ENCODE measurements around the gene SPDYC. TPM values are rescaled to one million over a fixed set of nuclear protein-coding genes. Genes with fewer than 3 reads are reported as not detected.
"Not testable (repeated sequence)": the region's sequence is repeated elsewhere in the genome, so short reads cannot be mapped to it uniquely, and the experiment has no call there.

The SPDYC gene
- total RNA-seq, 1 experiment from 2014 or later, result not detected

DNA sequence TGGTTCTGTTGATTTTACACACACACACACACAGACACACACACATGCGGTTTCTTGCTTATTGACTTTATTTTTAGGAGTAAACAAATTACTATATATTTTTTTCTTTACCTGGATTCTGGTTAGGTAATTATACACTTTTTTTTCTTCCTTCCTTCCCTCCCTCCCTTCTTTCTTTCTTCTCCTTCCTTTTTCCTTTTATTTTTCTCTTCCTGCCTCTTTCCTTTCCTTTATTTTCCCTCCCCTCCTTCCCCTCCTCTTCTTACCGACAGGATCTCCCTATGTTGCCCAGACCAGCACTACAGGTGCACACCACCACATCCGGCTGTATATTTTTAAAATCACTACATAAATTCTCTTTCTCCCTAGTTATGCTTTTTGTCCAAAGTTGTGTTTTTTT is 3.1 kb upstream of the SPDYC start:
- DNase-seq (ENCODE audit: extremely low read depth, low read depth), result no peak

DNA sequence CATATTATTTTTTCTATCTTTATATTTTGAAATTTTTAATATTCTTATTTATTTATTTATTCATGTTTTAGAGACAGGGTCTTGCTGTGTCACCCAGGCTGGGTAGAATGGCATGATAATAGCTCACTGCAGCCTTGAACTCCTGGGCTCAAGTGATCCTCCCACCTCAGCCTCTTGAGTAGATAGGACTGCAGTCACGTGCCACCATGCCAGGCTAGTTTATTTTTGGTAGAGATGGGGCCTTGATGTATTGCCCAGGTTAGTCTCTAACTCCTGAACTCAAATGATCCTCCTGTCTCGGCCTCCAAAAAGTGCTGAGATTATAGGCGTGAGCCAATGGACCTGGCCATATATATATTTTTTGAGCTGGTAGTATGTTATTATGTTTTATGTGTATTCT is 2.4 kb upstream of the SPDYC start:
- no peak for DNase-seq (ENCODE audit: extremely low read depth, low read depth)

DNA sequence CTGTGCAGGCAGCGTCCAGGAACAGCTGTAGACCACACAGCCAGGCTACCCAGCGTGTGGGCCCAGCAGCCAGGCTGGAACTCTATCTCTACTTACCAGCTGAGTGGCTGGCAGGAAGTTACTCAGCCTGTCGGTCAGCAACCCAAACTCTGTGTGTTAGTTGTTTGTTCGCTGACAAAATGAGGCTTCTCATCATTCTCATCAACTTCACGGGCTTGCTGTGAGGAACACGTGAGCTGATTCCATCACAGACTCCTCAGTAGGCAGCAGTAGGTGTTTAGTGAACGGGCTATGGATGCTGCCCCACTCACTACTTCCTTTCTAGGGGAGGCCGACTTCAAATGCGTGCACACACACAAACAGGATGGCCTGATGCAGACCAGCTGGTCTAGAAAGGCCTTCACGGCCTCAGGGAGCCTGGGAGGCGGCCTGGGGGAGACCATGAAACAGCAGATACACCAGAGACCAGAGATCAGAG is 830 bp upstream of the SPDYC start:
- DNase-seq (ENCODE audit: extremely low read depth, low read depth), result no peak

DNA sequence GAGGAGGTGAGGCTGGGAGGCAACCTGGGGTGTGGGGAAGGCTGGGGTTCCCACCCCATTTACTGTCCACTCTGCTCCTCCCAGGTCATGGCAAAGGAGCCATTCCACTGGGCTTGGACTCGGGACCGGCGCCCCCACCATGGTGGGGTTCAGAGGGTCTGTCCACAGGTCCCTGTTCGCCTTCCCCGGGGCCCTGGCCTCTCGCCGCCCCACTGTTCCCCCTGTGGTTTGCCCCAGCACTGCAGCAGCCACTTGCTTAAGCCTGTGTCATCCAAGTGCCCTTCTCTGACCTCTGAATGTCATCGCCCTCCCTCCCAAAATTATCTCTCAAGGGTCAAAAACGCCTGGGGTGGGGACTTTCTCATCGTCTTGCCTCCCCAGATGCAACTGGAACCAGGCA is 2.6 kb downstream of the SPDYC start:
- no peak for DNase-seq (ENCODE audit: extremely low read depth, low read depth)

DNA sequence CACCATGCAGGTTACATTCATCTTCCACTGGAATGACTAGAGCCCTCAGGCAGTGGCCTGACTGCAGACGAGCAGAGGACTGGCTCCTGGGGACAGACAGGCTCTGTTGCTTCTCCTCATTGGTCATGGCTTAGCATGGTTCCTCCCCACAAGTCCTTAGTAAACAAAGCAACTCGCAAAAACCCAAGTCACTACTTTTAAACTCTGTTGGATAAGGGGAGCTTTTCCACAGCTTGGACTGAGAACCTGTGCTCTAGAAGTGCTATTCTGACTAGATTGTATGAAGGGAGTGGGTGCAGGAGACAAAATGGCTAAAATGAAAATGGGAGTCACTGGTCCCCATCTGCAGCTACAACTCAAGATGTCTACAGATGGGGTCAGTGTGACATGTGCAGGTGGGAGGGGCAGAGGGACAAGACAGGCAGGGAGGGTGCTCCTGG is 4.6 kb downstream of the SPDYC start:
- not testable (repeated sequence) for DNase-seq (ENCODE audit: extremely low read depth, low read depth)

DNA sequence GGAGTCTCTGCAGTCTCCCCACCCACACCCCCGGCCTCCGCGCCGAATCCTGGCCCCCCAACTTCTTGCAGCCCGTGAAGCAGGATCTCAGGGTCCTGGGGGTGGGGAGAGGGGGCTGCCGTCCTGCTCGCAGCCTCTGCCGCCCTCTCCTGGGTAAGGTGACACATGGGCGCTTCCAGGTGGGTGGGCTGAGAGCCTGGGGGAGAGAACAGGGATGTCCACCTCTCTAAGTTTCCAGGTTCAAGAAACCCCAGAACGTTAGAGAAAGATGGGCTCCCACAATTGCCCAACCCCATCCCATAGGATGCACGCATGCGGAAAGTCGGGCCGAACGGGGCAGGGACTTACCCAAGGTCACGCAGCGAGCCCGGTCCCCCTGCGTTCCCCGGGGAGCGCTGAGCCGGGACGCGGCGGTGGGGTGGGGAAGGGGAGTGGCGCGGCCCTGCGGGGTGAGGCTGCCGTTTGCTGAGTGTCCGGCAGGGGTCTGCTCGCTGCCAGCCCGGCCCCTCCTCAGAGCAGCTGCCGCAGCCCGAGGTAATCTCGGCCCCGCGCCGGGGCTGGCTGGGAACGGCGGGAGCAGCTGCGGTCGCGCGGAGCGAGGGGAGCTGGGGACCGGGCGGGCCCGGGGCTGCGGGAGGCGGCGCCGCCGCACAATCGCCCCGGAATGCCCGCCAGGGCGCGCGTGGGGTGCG is 11.0 kb downstream of the SPDYC start:
- DNase-seq (ENCODE audit: extremely low read depth, low read depth), result peak; percentile 29

DNA sequence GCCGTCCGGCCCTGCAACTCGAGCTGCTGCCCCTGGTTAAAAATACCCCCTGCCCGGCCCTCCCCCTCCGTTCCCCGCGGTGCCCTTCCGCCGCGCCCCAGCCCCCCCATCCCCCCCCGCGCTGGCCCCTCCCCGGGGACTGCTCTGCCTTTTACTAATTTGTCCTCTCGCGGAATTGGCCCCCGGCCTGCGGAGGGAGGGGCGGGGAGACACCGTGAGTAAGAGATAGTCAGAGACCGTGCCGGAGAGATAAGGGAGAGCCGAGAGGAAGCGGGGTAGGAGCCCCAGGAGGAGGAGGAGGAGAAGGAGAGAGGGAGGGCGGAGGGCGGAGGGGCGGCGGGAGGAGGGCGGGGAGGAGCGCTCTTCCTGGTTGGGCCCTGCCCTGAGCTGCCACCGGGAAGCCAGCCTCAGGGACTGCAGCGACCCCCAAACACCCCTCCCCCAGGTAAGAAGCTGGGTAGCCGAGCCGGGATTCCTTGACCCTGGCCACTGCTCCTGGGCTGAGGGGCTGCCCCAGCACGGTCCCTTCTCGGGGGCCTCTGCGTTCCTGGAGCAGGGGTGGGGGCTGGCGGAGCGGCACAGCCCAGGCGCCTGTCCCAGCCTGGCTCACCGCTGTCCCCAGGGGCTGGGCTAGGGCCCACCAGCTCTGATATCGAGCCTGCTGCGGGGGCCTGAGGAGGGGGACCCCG is 11.7 kb downstream of the SPDYC start, which contains the start of gene CAPN1:
CAPN1 (plus strand) TSS at position 360 of the 689 bp plus-strand sequence. CDS start 774 bp downstream, outside the sequence.
- DNase-seq (ENCODE audit: extremely low read depth, low read depth), result peak; percentile 77

DNA sequence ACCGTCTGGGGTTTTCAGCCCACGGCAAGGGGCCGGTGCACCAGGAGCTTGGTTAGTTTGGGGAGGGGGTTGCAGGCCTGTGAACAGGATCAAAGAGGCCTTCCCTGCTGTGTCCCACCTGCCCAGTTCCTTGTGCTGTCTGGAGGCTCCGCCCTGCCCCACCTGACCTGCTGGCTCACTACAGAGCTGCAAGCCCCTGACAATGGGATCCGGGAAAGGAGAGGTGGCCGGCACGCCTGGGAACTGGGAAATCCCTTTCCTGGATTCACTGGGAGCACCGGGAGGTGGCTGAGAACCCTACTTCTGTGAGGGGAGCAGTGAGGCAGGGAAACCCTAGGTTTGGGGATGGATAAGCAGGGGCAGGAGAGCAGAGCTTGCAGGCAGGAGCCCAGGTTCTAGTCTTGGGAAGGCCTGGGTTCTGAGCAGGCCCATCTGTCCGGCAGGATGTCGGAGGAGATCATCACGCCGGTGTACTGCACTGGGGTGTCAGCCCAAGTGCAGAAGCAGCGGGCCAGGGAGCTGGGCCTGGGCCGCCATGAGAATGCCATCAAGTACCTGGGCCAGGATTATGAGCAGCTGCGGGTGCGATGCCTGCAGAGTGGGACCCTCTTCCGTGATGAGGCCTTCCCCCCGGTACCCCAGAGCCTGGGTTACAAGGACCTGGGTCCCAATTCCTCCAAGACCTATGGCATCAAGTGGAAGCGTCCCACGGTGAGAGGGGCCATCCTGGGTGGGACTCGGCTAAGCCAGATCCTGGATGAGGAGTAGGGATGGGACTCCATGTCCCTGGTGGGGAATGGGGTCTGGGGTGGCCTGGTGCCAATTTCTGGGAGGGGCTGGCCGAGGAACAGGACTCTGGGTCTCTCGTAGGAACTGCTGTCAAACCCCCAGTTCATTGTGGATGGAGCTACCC is 12.5 kb downstream of the SPDYC start:
- DNase-seq (ENCODE audit: extremely low read depth, low read depth), result no peak

DNA sequence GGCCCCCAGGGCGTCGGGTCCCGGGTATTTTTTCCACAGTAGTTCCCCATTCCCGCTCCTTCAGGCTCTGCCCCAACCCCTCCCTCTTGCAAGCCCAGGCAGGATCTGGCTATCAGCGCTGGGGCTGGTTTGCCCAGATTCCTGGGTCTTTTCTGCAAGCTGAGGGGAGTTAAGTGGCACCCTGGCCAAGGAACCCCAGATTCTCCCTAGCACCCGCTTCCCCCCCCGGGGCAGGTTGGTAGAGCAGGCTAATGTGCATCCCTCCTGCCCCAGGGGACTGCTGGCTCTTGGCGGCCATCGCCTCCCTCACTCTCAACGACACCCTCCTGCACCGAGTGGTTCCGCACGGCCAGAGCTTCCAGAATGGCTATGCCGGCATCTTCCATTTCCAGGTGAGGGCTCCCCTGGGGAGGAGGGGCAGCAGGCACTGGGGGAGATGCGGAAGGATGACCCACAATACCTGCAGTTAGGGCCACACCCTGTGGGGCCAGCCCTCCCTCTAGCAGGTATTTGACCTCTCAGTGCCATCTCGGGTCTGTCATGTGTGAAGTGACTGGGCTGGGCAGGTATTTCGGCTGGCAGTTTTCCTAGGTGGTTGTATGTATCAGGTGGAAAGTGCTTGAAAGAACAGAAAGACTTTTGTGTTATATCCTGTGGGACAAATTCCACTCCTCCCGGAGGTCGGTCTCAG is 13.3 kb downstream of the SPDYC start:
- no peak for DNase-seq (ENCODE audit: extremely low read depth, low read depth)

DNA sequence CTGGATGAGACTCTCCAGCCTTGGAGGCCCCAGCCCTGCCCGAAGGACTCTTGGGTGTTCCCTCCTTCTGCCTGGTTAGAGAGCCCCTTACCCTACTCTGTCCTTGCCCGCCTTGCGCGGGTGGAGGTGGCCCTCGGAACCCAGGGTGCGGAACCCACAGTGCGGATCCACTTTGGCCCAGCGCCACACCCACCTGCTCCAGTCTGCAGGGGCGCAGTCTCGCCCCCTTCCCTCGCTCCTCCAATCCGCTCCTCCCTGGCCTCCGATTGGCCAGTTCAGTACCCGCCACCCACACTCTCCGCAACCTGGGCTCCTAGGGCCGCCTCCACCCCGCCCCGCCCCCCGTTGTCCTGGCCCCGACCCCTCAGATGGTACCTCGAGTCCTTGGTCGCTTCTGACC is 14.1 kb downstream of the SPDYC start:
- DNase-seq (ENCODE audit: extremely low read depth, low read depth), result no peak

DNA sequence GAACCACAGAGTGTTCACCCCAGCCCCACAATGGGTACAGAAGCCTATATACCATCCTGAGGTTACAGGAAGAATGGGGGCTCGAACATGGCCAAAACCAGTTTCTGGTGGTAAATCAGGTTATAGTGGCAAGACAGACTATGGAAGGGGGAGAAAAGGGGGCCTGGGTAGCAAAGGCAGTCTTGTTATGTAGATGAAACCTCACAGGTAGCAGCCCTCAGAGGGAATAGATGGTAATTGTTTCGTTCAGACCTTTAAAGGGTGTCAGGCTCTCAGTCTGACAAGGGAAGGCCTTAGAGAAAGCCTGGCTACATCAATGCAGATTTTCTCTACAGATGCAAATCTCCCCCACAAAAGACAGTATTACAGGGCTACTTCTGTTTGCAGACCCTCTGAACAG is 15.1 kb downstream of the SPDYC start:
- DNase-seq (ENCODE audit: extremely low read depth, low read depth), result no peak

DNA sequence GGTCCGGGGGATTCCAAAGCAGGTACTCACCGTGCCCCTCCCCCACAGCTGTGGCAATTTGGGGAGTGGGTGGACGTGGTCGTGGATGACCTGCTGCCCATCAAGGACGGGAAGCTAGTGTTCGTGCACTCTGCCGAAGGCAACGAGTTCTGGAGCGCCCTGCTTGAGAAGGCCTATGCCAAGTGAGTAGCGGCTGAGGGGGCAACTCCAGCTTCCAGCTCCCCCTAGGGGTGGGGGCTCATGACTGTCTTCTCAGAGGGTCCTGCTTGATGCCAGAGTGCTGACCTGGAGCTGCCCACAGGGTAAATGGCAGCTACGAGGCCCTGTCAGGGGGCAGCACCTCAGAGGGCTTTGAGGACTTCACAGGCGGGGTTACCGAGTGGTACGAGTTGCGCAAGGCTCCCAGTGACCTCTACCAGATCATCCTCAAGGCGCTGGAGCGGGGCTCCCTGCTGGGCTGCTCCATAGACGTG is 15.9 kb downstream of the SPDYC start:
- no peak for DNase-seq (ENCODE audit: extremely low read depth, low read depth)

DNA sequence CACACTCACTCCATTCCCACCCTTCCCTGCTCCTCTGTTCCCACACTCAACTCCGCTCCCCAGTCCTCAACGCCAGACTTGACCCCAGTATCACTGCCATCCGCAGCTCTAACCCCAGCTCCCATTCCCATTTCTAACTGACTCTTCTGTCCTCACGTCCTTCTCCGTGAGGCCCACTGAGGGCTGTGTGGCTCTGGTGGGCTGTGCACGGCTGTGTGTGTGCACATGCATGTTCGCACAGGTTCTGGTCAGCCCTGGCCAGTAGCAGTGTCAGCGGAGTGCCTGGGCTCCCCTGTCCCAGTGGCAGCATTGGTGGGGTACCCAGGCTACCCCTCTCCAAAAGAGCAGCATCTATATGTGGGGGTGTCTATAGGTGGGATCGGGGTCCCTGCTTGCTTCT is 16.7 kb downstream of the SPDYC start:
- DNase-seq (ENCODE audit: extremely low read depth, low read depth), result no peak

DNA sequence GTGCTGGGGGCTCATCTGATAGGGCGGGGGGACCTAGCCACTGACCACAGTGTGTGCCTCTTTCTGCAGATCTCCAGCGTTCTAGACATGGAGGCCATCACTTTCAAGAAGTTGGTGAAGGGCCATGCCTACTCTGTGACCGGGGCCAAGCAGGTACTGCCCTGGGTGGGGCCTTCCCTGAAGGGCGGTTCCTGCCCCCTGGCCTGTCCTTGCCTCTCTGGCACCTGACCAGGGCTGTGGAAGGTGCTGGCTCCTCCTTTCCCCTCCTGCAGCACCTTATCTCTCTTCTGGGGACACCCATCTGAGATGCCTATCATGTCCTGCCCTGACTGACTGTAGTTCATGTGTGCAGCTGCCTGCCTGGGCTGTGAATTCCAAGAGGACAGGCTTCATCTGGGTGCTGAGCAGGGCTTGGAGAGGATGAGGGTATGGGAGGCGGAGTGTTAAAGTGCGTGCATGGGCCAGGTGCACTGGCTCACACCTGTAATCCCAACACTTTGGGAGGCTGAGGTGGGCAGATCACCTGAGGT is 17.2 kb downstream of the SPDYC start:
- no peak for DNase-seq (ENCODE audit: extremely low read depth, low read depth)

DNA sequence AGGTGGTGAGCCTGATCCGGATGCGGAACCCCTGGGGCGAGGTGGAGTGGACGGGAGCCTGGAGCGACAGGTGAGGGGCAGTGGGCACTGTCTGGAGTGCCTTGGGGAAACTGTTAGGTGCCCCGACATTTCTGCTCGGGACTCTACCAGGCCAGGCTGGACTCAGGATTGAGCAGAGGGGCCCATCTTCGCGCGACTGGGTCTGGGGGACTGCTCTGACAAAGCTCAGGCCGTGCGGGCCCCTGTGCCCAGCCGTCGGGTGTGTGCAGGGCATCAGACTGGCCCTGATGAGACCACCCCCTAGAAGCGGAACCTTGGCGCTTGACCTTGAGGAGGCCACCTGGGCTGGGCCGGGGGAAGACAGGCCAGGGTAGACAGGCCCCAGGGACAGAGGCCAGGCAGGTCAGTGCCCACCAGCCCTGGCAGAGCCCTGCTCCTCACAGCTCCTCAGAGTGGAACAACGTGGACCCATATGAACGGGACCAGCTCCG is 18.0 kb downstream of the SPDYC start:
- no peak for DNase-seq (ENCODE audit: extremely low read depth, low read depth)

DNA sequence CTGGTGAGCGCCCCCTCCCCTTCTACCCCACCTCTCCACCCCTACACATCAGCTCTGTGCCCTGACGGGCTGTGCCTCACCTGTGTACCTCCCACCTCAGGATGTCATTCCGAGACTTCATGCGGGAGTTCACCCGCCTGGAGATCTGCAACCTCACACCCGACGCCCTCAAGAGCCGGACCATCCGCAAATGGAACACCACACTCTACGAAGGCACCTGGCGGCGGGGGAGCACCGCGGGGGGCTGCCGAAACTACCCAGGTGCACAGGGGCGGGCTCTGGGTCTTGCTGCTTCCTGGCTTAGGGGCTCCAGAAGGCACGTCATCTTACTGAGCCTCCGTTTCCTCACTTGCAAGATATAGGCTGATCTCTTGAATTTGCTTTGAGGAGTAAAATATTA is 18.5 kb downstream of the SPDYC start:
- no peak for DNase-seq (ENCODE audit: extremely low read depth, low read depth)

DNA sequence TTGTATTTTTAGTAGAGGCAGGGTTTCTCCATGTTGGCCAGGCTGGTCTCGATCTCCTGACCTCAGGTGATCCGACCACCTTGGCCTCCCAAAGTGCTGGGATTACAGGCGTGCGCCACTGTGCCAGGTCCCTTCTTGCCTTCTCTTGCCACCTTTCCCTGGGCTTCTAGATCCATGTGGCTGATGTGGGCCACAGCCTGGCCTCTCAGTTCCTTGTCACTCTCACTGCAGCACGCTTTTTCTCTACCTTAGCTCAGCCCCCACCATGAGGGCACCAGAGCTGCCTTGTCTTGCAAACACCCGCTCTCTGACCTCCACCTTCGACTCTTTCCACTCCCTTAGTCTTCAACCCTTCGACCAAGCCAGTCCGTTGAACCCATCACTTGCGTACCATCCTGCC is 19.2 kb downstream of the SPDYC start:
- no peak for DNase-seq (ENCODE audit: extremely low read depth, low read depth)

DNA sequence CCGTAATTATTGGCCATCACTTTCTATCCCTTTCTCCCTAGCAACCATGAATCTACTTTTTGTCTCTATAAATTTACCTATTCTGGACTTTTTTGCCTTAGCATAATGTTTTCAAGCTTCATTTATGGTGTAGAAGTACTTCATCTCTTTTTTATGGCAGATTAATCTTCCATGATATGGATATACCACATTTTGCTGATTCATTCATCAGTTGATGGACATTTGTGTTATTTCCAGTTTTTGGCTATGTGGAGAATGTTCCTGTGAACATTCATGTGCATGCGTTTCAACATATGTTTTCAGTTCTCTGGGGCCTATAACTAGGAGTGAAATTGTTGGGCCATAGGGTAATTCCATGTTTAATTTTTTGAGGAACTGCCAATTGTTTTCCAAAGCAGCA is 24.5 kb downstream of the SPDYC start:
- no peak for DNase-seq (ENCODE audit: extremely low read depth, low read depth)

DNA sequence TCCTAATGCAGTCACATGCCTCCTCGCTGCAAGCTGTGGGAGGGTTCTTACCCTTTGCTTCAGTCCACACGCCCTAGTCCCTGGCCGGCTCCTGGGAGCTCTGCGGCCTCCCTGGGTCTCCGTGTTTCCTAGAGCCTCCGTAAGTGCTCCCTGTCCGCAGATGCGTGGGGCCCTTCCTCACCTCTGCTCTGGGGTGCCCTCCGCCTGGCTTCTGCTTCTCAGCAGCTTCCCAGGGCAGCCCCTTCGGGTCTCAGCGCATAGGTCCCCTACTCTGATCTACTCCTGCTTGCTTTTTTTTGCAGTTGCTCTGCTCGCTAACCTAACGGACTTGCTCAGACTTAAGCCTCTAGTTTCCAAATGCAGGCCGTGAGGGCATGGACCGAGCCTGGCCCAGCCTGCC is 34.1 kb downstream of the SPDYC start:
- DNase-seq (ENCODE audit: extremely low read depth, low read depth), result no peak
